GM12878 (cell line): ENCODE data around the gene NFIX. TPM values are rescaled to one million over a fixed set of nuclear protein-coding genes. Genes with fewer than 3 reads are reported as not detected.

ENCODE experiments used
- ATAC-seq: fragments of 200-7000 bp; cut with Tn5 transposase; 3 replicates; pipeline ENCODE4 v1.9.1; 2020; ENCODE audit warnings: mild to moderate bottlenecking, moderate library complexity
- BruUV-seq: library from RNA; stranded (reverse); fragments of 400-500 nt; replicated peaks from 2 replicates; lab custom pipeline; 2021; lab: Mats Ljungman, UMichigan
- CTCF ChIA-PET: fragments of 300-600 bp; sonication (Branson Sonifier 250); formaldehyde crosslinking; extraction: SDS; loops from one replicate; lab custom pipeline; 2021; ENCODE audit warnings: inconsistent platforms; lab: Yijun Ruan, JAX
- POLR2A ChIA-PET: fragments of 350-600 bp; formaldehyde crosslinking; extraction: SDS; loops from one replicate; lab custom pipeline; 2021; ENCODE audit warnings: inconsistent platforms; lab: Charles Lee
- RAD21 ChIA-PET: fragments of 300-600 bp; sonication (Branson Sonifier 250); formaldehyde crosslinking; loops from one replicate; lab custom pipeline; 2023; ENCODE audit warnings: antibody characterized with exemption; ENCODE audit not compliant: unreplicated experiment; lab: Charles Lee
- SMC1A ChIA-PET: fragments of 300-600 bp; sonication (Branson Sonifier 250); formaldehyde crosslinking; loops from one replicate; lab custom pipeline; 2023; ENCODE audit not compliant: unreplicated experiment, uncharacterized antibody; lab: Charles Lee
- DNase-seq: peaks from one replicate; pipeline ENCODE4 v3.0.0-alpha.2; 2011; ENCODE audit warnings: low read depth, low spot score
- FAIRE-seq: peaks from 3 replicates; lab custom pipeline; 2011; peaks lifted over from hg19 to GRCh38; lab: Jason Lieb, UNC
- H2AFZ ChIP-seq: 2 replicates; pipeline ENCODE4 v1.6.0; 2011; ENCODE audit warnings: low read depth, low read length, control low read depth; ENCODE audit not compliant: control insufficient read depth
- H3K27ac ChIP-seq: 2 replicates; pipeline ENCODE4 v1.5.1; 2011; ENCODE audit warnings: control low read depth; ENCODE audit not compliant: control insufficient read depth, insufficient read depth
- H3K27me3 ChIP-seq, 2 experiments: replicated peaks in 1 of 2; 2 replicates each; pipeline versions ENCODE4 v1.6.0 to v1.6.1; 2011; ENCODE audit warnings: low read length in 1 of 2; ENCODE audit not compliant: control insufficient read depth in 2 of 2, insufficient read depth in 2 of 2
- H3K36me3 ChIP-seq, 2 experiments: 2 replicates each; pipeline ENCODE4 v1.5.1; 2011; ENCODE audit warnings: low read length in 1 of 2; ENCODE audit not compliant: control insufficient read depth in 2 of 2, insufficient read depth in 2 of 2
- H3K4me1 ChIP-seq: 2 replicates; pipeline ENCODE4 v1.6.1; 2011; ENCODE audit warnings: mild to moderate bottlenecking, low read length, moderate library complexity, mixed read lengths; ENCODE audit not compliant: control insufficient read depth, insufficient read depth
- H3K4me2 ChIP-seq: 2 replicates; pipeline ENCODE4 v1.6.0; 2011; ENCODE audit warnings: control low read depth; ENCODE audit not compliant: control insufficient read depth, insufficient read depth
- H3K4me3 ChIP-seq: fragments of 200-600 bp; sonication (generic); 2 replicates; pipeline ENCODE4 v1.5.1; 2016
- H3K79me2 ChIP-seq: 2 replicates; pipeline ENCODE4 v1.6.0; 2011; ENCODE audit warnings: low read length; ENCODE audit not compliant: control insufficient read depth, insufficient read depth
- H3K9ac ChIP-seq: 2 replicates; pipeline ENCODE4 v1.8.0; 2011; ENCODE audit warnings: low read length, control low read depth, mixed read lengths; ENCODE audit not compliant: control insufficient read depth, insufficient read depth
- H3K9me3 ChIP-seq: replicated peaks from 3 replicates; pipeline ENCODE4 v1.5.1; 2011; ENCODE audit warnings: mild to moderate bottlenecking, low read length; ENCODE audit not compliant: control insufficient read depth, insufficient read depth
- H4K20me1 ChIP-seq: 2 replicates; pipeline ENCODE4 v1.6.0; 2011; ENCODE audit not compliant: control insufficient read depth, insufficient read depth
- ESRRA ChIP-seq: IDR thresholded peaks from 2 replicates; pipeline ENCODE4 v1.6.1; 2012; ENCODE audit warnings: mild to moderate bottlenecking, low read length, improper control_type of control experiment
- MYC ChIP-seq: IDR thresholded peaks from 2 replicates; pipeline ENCODE4 v1.6.1; 2011; ENCODE audit warnings: mild to moderate bottlenecking, low read length, moderate library complexity, inconsistent platforms; ENCODE audit not compliant: insufficient read depth, insufficient replicate concordance, insufficient read length, severe bottlenecking
- NR2C2 ChIP-seq: IDR thresholded peaks from 2 replicates; pipeline ENCODE4 v1.6.1; 2011; ENCODE audit warnings: borderline replicate concordance, low read depth; ENCODE audit not compliant: control insufficient read depth, insufficient read length
- WRNIP1 ChIP-seq: IDR thresholded peaks from 2 replicates; pipeline ENCODE4 v1.6.1; 2011; ENCODE audit warnings: low read depth, low read length, improper control_type of control experiment, borderline replicate concordance
- ZZZ3 ChIP-seq: IDR thresholded peaks from 2 replicates; pipeline ENCODE4 v1.6.1; 2011; ENCODE audit warnings: low read depth; ENCODE audit not compliant: control insufficient read depth, insufficient read length
- WGBS: methylation state at CpG from one replicate; pipeline ENCODE4 v1.1.6; 2016; ENCODE audit warnings: low lambda C conversion rate; ENCODE audit not compliant: insufficient replicate concordance, insufficient coverage; ENCODE audit errors: missing lambda C conversion rate; 5-methylcytosine and 5-hydroxymethylcytosine counted together
- in situ Hi-C: fragments of 300-500 bp; cut with MboI; formaldehyde crosslinking; loops from 9 replicates; pipeline ENCODE4 v1.14.3; 2018; ENCODE audit warnings: mixed read lengths
- intact Hi-C: fragments of 100-400 bp; cut with micrococcal nuclease; formaldehyde crosslinking; loops from one replicate; pipeline ENCODE4 v1.14.2; 2022; ENCODE audit not compliant: unreplicated experiment
- polyA plus RNA-seq, 11 experiments: library from polyadenylated mRNA; depleted of rRNA in 4 of 11; unstranded in 6 of 11; stranded (reverse) in 5 of 11; fragments of >200 nt; fragmentation: Nextera tagmentation in 4 of 11; fragmentation: Illumina TruSeq in 1 of 11; extraction: Ambion mirVana in 4 of 11; extraction: Trizol in 1 of 11; gene quantifications; 1 replicate in 1 of 11; 2 replicates in 10 of 11; pipeline versions ENCODE4 v1.2.1 to v1.2.3, GENCODE V29; 2011 to 2016; ENCODE audit warnings: inconsistent platforms in 2 of 11, missing spikeins in 2 of 11, low read depth in 1 of 11
- total RNA-seq, 4 experiments: library from RNA; depleted of rRNA in 3 of 4; stranded (reverse); fragments of >200 nt in 3 of 4; fragmentation: Illumina TruSeq in 1 of 4; extraction: Trizol in 1 of 4; gene quantifications; 2 replicates each; pipeline versions ENCODE4 v1.2.1 to v1.2.3, GENCODE V29; 2013 to 2021

The NFIX gene
- total and polyA plus RNA-seq, 10 of the 15 experiments (the other 5 are each of a cell fraction or from before 2014, with no cell fraction given) = 0.02 to 2.2 (median 0.28) TPM

GRCh38 chr19:13117176-13117771, 122.0 kb downstream of the NFIX start:
- ATAC-seq (peak; percentile 28), FAIRE-seq (no peak), DNase-seq (no peak)
- BruUV-seq = no TSS peak
- ChIA-PET POLR2A (interaction anchor here (0.5 to 3.8 kb wide), 12 partner anchors 11 to 1560 kb away, joined by 3 to 28 read pairs (median 4); no protein-coding TSS in a partner anchor), RAD21 (interaction anchor here (0.7 to 2.2 kb wide), 7 partner anchors 12 to 78 kb away, joined by 3 to 10 read pairs (median 4); partner anchors contain the start of genes IER2 and STX10), CTCF (interaction anchor here (0.8 to 1.7 kb wide), 6 partner anchors 12 to 83 kb away, joined by 3 to 7 read pairs (median 4); partner anchors contain the start of genes IER2 and STX10), SMC1A (interaction anchor here (1.0 to 1.8 kb wide), 9 partner anchors 13 to 144 kb away, joined by 3 to 7 read pairs (median 5); partner anchors contain the start of genes IER2 and STX10)
- Histone ChIP-seq H3K9me3 (no peaks in the 10 kb centered on the region), H3K4me2 (peak overlapping the region; percentile 61), H3K4me1 (peaks cover 36% of the 10 kb centered on the region), H2AFZ (peak overlapping the region; percentile 60), H4K20me1 (peaks cover 8% of the 10 kb centered on the region), H3K27me3 (no peaks in the 10 kb centered on the region), H3K79me2 (peaks cover 55% of the 10 kb centered on the region), H3K36me3 (peaks cover 3 to 7% of the 10 kb centered on the region in 2 experiments; a peak in 3 of 4 replicates), H3K27ac (peak overlapping the region; percentile 71), H3K4me3 (peak overlapping the region; percentile 98), H3K9ac (peak overlapping the region; percentile 79)
- TF ChIP-seq MYC (no peak), ESRRA (no peak), WRNIP1 (0 out of 2 replicates have a peak, but pooled peaks have one; percentile 5), ZZZ3 (no peak), NR2C2 (no peak)
- in situ Hi-C loops (no loop called here), intact Hi-C loops (loop anchor here (5.0 kb wide), 1 partner anchor 145 kb away; no protein-coding TSS in a partner anchor)
- 1% methylated on average over 17 of the region's 20 CpGs for WGBS
